Measurements from ENCODE around the gene NTRK2. TPM values are rescaled to one million over a fixed set of nuclear protein-coding genes. Genes with fewer than 3 reads are reported as not detected.

NTRK2 gene
- total RNA-seq, 2 experiments from 2014 or later = not detected

DNA sequence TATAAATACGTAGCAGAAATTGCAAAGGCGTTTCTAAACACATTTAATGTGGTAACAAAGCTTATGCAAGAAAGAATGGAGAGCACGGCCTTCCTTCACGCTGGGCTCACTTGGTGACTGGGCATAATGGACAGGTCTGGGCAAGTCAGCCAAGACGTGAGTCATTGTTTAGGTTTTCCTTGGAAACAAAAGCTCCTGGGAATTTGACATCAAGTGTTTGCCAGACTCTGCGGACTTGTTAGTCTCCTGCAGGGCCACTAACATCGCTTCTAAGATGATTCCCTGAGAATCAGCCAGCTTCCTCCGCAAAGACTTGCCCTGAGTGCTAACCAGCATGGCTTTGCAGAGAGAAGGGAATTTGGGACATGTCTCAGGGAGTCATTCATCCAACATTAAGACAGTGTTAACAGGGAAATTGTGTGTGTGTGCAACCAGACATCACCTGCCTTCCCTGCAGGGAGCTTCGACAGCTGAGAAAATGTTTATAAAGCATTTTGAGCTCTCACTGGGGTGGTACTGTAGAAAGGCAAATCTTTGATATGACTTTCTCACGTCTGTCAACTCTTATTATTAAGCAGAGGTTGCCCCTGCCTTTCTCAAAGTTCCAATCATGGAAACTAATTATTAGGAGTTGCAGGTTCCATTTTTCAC is 182.5 kb downstream of the NTRK2 start:
- no peaks in the 10 kb centered on the region for H3K9me3 Mint-ChIP-seq
- H3K4me1 Mint-ChIP-seq = no peaks in the 10 kb centered on the region
- no peaks in the 10 kb centered on the region for H3K36me3 Mint-ChIP-seq
- DNase-seq (no peak), ATAC-seq (ENCODE audit: low read depth) (no peak)
- H3K4me3 Mint-ChIP-seq = no peak overlapping the region
- H3K27ac Mint-ChIP-seq = no peak overlapping the region
- H3K27me3 Mint-ChIP-seq = peaks cover 2% of the 10 kb centered on the region
- POLR2A ChIA-PET = no interaction called here

DNA sequence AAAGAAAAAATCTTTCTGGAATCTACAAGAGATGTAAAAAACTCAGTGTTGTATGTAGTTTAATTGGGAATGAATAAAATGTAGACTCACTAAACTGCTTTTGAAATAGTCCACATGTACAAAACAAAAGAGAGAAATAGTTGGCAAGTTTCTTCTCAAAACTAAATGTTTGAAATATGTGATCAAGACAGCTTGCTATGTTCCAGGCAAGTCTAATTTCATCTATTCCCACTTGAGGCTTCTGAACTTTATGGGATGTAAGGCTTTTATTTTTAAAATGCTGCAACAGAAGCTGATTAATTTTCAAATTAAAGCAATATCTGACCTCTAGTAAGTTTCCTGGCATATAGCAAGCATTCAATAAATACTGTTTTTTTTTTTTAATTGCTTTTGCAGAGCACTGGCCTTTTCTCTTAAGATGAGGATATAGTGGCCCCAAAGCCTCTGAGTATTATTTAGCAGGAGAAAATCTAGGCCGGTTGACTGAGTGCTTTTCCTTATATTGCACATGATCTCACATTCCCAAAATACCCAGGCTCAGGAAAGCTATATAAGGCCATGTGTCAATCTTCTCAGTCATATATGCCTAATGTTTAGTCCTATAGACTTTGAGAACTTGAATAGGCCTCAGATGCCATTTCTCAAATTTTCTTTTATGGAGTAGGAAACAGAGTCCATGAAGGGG is 183.2 kb downstream of the NTRK2 start:
- H3K4me3 Mint-ChIP-seq = no peak overlapping the region

GRCh38 chr9:84856181-84856632 is 186.7 kb downstream of the NTRK2 start:
- no peak overlapping the region for H3K27ac Mint-ChIP-seq
- H3K4me1 Mint-ChIP-seq = no peaks in the 10 kb centered on the region
- no peak overlapping the region for H3K4me3 Mint-ChIP-seq
- DNase-seq (no peak), ATAC-seq (ENCODE audit: low read depth) (no peak)
- no peaks in the 10 kb centered on the region for H3K9me3 Mint-ChIP-seq
- H3K36me3 Mint-ChIP-seq = no peaks in the 10 kb centered on the region
- H3K27me3 Mint-ChIP-seq = peaks cover 2% of the 10 kb centered on the region
- POLR2A ChIA-PET = no interaction called here

More for the DNA sequence above, 183.2 kb downstream of the NTRK2 start:
- H3K4me1 Mint-ChIP-seq = no peaks in the 10 kb centered on the region
- DNase-seq (no peak), ATAC-seq (ENCODE audit: low read depth) (no peak)
- no peak overlapping the region for H3K27ac Mint-ChIP-seq
- no peaks in the 10 kb centered on the region for H3K9me3 Mint-ChIP-seq
- peaks cover 2% of the 10 kb centered on the region for H3K27me3 Mint-ChIP-seq
- POLR2A ChIA-PET = no interaction called here
- no peaks in the 10 kb centered on the region for H3K36me3 Mint-ChIP-seq

GRCh38 chr9:84857211-84857610 is 187.7 kb downstream of the NTRK2 start:
- ATAC-seq (ENCODE audit: low read depth) = no peak

DNA sequence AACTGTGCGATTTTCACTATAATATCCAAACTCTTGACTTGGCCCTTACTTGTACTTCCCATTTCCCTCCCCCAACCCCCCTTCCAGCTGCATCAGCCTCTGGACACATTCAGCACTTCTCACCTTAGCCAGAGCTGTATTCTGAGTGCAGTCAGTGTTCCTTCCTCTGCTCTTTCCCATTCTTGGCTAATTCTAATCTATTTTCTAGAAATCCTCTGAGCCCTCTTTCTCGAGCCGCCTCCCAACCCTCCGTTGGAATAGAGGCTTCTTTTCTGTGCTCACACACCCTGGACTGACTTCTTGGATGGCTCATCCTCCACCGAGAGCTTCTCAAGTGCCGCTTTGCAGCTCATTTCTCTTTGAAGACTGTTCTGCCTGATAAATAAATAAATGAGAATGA is 188.8 kb downstream of the NTRK2 start:
- Mint-ChIP-seq H3K9me3 (no peaks in the 10 kb centered on the region), H3K4me1 (no peaks in the 10 kb centered on the region), H3K4me3 (no peak overlapping the region), H3K27me3 (peaks cover 6% of the 10 kb centered on the region), H3K36me3 (no peaks in the 10 kb centered on the region), H3K27ac (no peak overlapping the region)
- ATAC-seq (ENCODE audit: low read depth) = no peak
- no peak for DNase-seq
- POLR2A ChIA-PET = no interaction called here

More at GRCh38 chr9:84857211-84857610, 187.7 kb downstream of the NTRK2 start:
- H3K4me1 Mint-ChIP-seq = no peaks in the 10 kb centered on the region
- H3K9me3 Mint-ChIP-seq = no peaks in the 10 kb centered on the region
- no peak overlapping the region for H3K4me3 Mint-ChIP-seq
- POLR2A ChIA-PET = no interaction called here
- peaks cover 6% of the 10 kb centered on the region for H3K27me3 Mint-ChIP-seq
- no peak overlapping the region for H3K27ac Mint-ChIP-seq
- H3K36me3 Mint-ChIP-seq = no peaks in the 10 kb centered on the region
- no peak for DNase-seq

GRCh38 chr9:84860249-84861115 is 191.0 kb downstream of the NTRK2 start:
- H3K36me3 Mint-ChIP-seq = no peaks in the 10 kb centered on the region
- no peak for DNase-seq
- H3K27ac Mint-ChIP-seq = no peak overlapping the region
- peaks cover 7% of the 10 kb centered on the region for H3K27me3 Mint-ChIP-seq
- no peaks in the 10 kb centered on the region for H3K4me1 Mint-ChIP-seq
- ATAC-seq (ENCODE audit: low read depth) = no peak
- no peaks in the 10 kb centered on the region for H3K9me3 Mint-ChIP-seq
- H3K4me3 Mint-ChIP-seq = no peak overlapping the region
- POLR2A ChIA-PET = no interaction called here

- ATAC-seq (ENCODE audit: low read depth) = no peak
- POLR2A ChIA-PET = no interaction called here
- peaks cover 6% of the 10 kb centered on the region for H3K27me3 Mint-ChIP-seq
Observed at GRCh38 chr9:84861455-84861854, 191.9 kb downstream of the NTRK2 start.

GRCh38 chr9:84862308-84862707 is 192.8 kb downstream of the NTRK2 start:
- Mint-ChIP-seq H3K4me3 (no peak overlapping the region), H3K36me3 (no peaks in the 10 kb centered on the region)
- DNase-seq = no peak

More at GRCh38 chr9:84861455-84861854, 191.9 kb downstream of the NTRK2 start:
- Mint-ChIP-seq H3K4me3 (no peak overlapping the region), H3K27ac (no peak overlapping the region), H3K36me3 (no peaks in the 10 kb centered on the region), H3K4me1 (no peaks in the 10 kb centered on the region), H3K9me3 (no peaks in the 10 kb centered on the region)
- DNase-seq = no peak

GRCh38 chr9:84862810-84863287 is 193.3 kb downstream of the NTRK2 start:
- Mint-ChIP-seq H3K4me3 (no peak overlapping the region), H3K27me3 (peaks cover 5% of the 10 kb centered on the region), H3K36me3 (no peaks in the 10 kb centered on the region), H3K4me1 (no peaks in the 10 kb centered on the region), H3K27ac (no peak overlapping the region), H3K9me3 (no peaks in the 10 kb centered on the region)
- ATAC-seq (ENCODE audit: low read depth) = no peak
- no peak for DNase-seq
- POLR2A ChIA-PET = no interaction called here

More at GRCh38 chr9:84862308-84862707, 192.8 kb downstream of the NTRK2 start:
- Mint-ChIP-seq H3K9me3 (no peaks in the 10 kb centered on the region), H3K27ac (no peak overlapping the region), H3K4me1 (no peaks in the 10 kb centered on the region), H3K27me3 (peaks cover 5% of the 10 kb centered on the region)
- ATAC-seq (ENCODE audit: low read depth) = no peak
- POLR2A ChIA-PET = no interaction called here

GRCh38 chr9:84863372-84863771 is 193.8 kb downstream of the NTRK2 start:
- POLR2A ChIA-PET = no interaction called here
- no peaks in the 10 kb centered on the region for H3K36me3 Mint-ChIP-seq
- no peak for DNase-seq
- no peaks in the 10 kb centered on the region for H3K4me1 Mint-ChIP-seq
- ATAC-seq (ENCODE audit: low read depth) = no peak
- no peak overlapping the region for H3K27ac Mint-ChIP-seq
- H3K4me3 Mint-ChIP-seq = no peak overlapping the region
- no peaks in the 10 kb centered on the region for H3K9me3 Mint-ChIP-seq
- H3K27me3 Mint-ChIP-seq = peaks cover 5% of the 10 kb centered on the region

DNA sequence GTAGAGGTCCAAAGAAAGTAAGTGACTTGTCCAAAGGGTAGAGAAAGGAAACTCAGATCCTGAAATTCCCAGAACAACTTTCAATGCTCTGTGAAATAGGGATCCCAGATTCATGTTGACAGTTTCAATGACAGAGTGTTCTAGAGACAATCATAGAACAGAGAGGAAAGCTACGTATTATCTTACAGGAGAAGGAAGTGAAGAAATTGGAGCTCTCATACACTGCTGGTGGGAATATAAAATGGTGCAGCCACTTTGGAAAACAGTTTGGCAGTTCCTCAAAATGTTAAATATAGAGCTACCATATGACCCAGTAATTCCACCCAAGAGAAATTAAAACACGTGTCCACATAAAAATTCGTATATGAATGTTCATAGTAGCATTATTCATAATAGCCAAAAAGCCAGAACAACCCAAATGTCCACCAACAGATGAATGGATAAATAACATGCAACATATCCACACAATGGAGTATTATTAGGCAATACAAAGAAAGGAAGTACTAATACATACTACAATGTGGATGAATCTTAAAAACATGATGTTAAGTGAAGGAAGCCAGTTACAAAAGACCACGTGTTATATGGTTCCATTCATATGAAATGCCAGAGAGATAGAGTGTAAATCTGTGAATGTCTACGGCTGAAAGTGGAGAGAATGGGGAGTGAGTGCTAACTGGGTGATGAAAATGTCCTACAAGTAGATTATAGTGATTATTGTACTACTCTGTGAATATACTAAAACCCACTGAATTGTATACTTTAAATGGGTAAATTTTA is 197.1 kb downstream of the NTRK2 start:
- peaks cover 5% of the 10 kb centered on the region for H3K27me3 Mint-ChIP-seq
- no peaks in the 10 kb centered on the region for H3K36me3 Mint-ChIP-seq
- no peak overlapping the region for H3K4me3 Mint-ChIP-seq
- DNase-seq (no peak), ATAC-seq (ENCODE audit: low read depth) (no peak)
- H3K27ac Mint-ChIP-seq = no peak overlapping the region
- H3K9me3 Mint-ChIP-seq = no peaks in the 10 kb centered on the region
- POLR2A ChIA-PET = no interaction called here
- H3K4me1 Mint-ChIP-seq = no peaks in the 10 kb centered on the region

DNA sequence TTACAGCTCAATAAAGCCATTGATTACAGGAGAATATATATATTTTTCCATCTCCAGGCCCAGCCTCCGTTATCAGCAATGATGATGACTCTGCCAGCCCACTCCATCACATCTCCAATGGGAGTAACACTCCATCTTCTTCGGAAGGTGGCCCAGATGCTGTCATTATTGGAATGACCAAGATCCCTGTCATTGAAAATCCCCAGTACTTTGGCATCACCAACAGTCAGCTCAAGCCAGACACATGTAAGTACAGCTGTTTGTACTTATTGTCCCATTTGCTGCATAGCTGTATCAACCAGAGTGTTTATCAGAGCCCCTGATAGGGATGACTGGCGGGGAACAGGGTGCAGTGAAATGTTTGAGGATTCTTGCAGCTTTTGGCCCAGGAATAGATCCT is 197.7 kb downstream of the NTRK2 start:
- Mint-ChIP-seq H3K9me3 (no peaks in the 10 kb centered on the region), H3K27ac (no peak overlapping the region), H3K4me3 (no peak overlapping the region), H3K36me3 (no peaks in the 10 kb centered on the region), H3K27me3 (peaks cover 2% of the 10 kb centered on the region), H3K4me1 (no peaks in the 10 kb centered on the region)
- DNase-seq (no peak), ATAC-seq (ENCODE audit: low read depth) (no peak)
- POLR2A ChIA-PET = no interaction called here

- H3K9me3 Mint-ChIP-seq = peaks cover 1% of the 10 kb centered on the region
- no peak overlapping the region for H3K4me3 Mint-ChIP-seq
- H3K27me3 Mint-ChIP-seq = peaks cover 2% of the 10 kb centered on the region
- ATAC-seq (ENCODE audit: low read depth) = no peak
- DNase-seq = no peak
- no peaks in the 10 kb centered on the region for H3K36me3 Mint-ChIP-seq
- no peak overlapping the region for H3K27ac Mint-ChIP-seq
- no peaks in the 10 kb centered on the region for H3K4me1 Mint-ChIP-seq
- POLR2A ChIA-PET = no interaction called here
Observed at GRCh38 chr9:84869091-84869490, 199.6 kb downstream of the NTRK2 start.
